NOMO-1 (cell line): ENCODE data around the gene PRPF31.

Source experiments
- DNase-seq, 2 experiments: peaks; one replicate each; lab custom pipeline; 2025; ENCODE audit not compliant: unreplicated experiment in 2 of 2; lab: John Stamatoyannopoulos, UW

Gene PRPF31

DNA sequence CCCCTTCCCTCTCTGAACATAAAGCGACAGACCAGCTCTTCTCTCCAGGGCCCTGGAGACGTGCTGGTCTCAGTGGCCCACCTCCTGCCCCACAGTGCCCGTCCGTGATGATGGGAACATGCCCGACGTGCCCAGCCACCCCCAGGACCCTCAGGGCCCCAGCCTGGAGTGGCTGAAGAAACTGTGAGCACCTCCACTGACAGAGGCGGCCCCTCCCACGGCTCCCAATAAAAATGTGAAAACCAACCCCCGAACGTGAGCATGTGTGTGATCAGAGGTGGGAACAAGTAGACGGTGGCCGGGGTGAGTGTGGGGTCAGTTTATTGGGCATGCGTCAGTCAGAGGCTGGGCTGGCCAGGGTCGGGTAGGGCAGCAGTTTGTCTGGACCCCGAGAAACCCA is 8.8 kb upstream of the PRPF31 start:
- DNase-seq: no peak

DNA sequence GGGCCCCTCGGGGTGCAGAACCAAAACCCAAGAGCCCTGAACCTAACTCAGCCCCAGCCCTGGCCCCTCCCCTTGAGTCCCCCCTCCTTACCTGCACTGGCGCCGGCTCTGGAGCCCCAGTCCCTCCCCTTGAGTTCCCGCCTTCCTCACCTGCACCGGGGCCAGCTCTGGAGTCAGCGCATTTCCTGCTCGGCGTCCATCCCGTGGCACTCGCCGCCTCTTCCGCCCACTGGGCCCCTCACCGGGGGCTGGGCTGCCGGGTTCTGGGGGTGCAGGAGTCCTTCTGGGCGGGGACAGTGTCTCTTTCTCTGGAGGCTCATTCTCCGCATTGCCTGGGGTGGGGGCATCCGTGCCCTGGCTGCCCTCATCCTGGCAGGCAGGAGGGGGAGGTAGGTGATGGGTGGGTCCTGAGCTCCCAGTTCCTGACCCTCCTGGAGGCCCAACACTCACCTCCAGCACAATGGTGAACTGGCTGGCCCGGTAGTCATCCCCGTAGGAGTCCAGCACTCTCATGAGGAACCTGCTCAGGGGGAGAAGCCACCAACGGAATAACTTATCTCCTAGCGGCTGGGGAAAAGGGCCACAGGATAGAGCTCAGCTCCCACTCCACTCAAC is 7.6 kb upstream of the PRPF31 start:
- DNase-seq: no peak

DNA sequence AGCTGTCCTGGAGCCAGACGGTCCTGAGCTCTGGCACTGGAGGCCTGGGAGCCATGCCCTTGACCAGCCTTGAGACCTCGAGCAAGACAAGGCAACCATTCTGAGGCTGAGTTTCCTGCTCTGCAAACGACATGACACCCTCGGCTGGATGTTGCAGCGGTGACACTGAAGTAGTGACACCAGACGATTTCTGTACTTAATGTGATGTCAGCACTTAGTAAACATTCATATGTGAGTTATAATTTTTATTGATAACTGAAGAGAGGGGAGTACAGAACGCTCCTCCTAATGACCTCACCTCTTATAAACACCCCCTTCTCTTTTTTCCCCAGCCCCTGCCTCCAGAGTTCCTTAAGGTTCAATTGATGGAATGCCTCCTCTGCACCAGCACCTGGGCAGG is 7.1 kb upstream of the PRPF31 start:
- DNase-seq: no peak

DNA sequence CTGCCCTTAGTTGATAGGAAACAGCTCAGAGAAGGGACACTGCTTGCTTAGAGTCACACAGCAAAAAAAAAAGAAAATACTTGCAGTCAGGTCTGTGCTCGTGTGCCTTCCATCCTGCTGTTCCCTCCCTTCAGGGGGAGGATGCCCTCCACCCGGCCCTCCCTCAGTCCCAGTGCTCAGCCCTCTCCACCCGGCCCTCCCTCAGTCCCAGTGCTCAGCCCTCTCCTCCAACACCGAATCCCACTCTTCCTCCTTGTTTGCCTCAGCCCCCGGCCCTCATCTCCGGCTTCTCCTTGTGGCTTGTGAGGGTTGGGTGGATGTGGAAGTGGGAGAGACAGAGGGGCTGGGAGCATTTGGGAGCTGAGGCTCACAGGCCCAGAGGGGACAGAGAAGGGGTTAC is 5.9 kb upstream of the PRPF31 start:
- DNase-seq: no peak

DNA sequence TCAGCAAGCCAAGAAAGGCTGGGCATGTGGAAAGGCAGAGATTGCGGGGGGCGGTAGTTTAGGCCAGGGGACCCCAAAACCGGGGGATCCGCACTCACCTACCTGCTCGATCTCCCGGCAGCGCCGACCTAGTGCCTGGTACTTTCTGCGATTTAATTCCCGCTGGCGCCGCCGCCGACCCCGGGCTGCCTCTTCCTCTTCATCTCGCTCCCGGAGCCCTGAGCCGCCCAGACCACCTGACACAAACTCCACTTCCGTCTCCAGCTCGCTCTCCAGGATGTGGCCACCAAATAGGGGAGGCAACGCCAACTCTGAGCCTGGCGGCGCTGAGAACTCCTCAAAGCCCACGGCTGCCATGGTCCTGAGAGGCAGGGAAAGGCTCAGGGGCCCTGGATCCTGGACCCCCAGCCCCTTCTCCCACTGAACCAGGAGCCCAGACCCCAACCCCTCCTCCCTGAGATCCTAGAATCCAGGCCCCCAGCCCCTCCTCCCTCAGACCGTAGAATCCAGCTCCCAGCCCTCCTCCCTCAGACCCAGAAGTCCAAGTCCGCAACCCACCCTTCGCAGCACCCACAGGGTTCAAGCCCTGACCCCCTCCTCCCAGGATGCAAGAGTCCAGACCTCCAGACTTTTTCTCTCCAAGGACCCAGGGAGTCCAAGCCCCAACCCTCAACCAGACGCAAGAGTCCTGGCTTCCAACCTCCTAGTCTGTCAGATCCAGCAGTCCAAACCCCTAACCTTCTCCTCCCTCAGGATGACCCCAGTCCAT is 1.0 kb upstream of the PRPF31 start:
- DNase-seq: peak; percentile 60 to 61

DNA sequence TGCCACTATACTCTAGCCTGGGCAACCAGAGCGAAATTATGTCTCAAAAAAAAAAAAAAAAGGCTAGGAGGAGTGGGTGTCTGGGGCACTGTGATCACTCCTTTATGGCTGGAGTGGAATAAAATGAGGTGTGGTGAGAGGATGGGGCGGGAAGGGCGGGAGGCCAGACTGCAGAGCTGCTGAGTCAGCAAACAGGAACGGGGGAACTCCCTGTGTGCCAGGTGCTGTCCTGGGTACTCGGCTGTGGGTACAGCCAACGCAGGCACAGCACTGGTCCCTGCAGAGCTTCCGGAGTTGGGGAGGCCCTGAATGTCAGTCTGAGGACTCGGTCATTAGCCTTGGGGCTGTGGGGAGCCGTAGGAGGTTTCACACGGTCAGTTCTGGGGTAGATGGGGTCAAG is 5.7 kb downstream of the PRPF31 start:
- DNase-seq: no peak

DNA sequence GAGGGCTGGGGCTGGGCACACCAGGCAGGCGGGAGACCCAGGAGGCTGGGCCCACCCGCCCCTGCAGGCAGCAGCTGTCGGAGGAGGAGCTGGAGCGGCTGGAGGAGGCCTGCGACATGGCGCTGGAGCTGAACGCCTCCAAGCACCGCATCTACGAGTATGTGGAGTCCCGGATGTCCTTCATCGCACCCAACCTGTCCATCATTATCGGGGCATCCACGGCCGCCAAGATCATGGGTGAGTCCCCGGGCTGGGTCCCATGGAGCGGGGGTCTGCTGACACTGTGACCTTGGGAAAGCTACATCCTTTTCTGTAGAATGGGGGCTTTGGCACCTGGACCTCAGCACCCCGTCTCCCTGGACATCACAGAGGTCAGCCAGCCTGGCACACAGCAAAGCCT is 8.1 kb downstream of the PRPF31 start:
- DNase-seq: no peak

DNA sequence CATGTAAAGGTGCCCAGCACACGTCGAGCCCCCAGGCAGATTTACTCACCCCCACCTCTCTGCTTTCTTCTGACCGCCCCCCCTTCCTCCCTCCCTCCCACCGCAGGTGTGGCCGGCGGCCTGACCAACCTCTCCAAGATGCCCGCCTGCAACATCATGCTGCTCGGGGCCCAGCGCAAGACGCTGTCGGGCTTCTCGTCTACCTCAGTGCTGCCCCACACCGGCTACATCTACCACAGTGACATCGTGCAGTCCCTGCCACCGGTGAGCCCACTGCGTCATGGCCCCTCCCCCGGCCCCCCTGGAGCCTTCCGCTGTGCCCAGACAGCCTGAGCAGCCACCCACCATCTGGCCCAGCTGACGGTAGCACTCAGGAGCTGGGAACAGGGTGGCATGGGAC is 8.8 kb downstream of the PRPF31 start:
- no peak for DNase-seq

DNA sequence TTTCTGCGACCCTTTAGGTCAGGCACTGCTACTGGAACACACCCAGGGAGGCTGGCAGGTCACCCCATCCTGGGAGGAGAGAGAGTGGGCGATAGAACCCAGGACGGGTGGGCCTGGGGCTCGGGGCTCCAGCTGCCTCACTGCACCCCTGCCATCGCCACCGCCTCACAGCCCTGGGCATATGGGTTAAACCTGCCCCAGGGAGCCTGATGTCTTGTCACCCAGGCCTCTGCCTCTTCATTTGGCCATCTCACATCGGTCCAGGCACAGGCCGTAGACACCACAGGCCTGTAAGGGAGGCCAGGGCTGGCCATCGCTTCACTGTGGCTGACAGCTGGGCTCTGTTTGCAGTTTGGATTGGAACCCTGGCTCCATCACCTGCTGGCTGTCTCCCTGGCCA is 10.2 kb downstream of the PRPF31 start:
- DNase-seq: no peak

DNA sequence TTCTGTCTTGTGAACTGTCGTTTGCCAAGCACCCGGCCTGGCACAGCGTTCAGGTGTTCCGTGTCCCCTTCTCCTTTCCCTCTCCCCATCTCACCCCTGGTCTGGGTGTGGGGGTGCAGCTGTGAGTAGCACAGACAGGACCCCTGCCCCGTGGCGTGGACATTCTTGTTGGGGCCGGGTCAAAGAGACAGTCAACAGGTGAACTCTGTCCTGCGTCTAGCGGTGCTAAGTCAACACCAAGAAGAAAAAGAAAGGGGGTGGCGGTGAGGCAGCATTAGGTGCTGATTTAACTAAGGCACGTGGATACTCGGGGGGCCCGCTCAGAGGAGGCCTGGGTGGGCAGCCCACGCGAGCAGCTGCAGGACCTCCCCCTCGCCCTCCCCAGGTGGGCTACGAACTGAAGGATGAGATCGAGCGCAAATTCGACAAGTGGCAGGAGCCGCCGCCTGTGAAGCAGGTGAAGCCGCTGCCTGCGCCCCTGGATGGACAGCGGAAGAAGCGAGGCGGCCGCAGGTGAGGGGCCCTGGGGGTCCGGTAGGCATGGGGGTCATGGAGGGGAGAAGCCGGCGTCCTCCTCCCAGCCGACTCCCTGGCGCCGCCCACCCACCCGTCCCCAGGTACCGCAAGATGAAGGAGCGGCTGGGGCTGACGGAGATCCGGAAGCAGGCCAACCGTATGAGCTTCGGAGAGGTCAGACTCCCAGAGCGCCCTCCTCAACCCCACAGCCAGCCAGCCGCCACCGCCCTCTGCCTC is 12.3 kb downstream of the PRPF31 start:
- no peak for DNase-seq

DNA sequence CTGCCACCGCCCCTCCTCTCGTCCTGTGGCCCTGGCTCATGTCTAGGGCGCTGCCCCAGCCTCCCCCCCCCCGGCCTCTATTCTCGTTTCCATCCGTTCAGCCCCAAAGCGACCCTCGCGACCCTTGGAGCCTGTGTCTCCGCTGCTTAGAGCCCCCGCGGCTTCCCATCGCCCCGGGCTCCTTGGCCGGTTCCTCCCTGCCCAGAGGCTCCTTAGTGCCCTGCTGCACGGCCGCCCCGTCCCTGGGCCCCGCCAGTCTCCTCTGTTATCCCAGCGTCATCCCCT is 12.8 kb downstream of the PRPF31 start:
- DNase-seq: no peak

DNA sequence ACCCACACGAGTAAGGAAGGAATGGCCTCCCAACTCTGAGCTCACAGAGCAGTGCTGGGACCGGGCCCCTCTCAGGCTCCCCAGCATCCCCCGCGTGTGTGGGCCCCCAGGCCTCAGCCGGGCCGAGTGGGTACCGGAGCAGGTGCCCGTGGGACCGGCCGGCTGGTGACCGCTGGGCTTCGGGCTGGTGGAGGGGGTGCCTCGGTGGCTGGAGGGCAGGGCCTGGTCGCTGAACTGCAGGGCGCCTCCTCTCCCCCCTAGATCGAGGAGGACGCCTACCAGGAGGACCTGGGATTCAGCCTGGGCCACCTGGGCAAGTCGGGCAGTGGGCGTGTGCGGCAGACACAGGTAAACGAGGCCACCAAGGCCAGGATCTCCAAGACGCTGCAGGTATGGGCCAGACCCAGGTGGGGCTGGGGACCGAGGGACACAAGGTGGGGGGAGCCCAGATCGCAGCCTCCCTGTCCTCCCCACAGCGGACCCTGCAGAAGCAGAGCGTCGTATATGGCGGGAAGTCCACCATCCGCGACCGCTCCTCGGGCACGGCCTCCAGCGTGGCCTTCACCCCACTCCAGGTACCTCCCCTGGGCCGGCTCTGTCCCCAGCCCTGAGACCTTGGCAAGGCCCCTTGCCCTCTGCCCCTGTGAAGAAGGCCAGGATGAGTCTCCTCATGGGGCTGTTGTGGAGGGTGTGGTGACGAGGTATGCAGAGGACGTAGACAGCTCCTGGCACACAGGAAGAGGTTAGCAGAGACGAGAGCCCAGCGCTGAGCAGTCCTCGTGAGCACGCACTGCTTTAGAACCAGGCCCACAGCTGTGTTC is 13.5 kb downstream of the PRPF31 start:
- DNase-seq: no peak

DNA sequence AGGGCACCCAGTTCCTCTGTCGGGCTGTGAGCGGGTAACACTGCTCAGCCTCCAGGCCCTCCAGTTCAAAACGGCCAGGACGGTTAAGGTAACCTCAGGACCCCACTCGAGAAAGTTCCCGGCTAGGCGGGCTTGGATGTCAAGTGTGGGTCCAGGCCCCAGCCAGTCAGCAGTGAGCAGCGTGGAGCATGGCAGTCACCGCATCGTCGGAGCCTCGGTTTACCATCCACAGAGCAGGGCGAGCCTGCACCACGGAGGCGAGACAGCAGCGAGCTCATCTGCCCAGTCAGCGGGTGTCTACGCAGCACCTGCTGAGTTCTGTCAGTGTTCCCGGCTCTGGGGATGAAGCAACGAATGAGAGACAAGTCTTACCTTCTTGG is 14.1 kb downstream of the PRPF31 start:
- DNase-seq: no peak

DNA sequence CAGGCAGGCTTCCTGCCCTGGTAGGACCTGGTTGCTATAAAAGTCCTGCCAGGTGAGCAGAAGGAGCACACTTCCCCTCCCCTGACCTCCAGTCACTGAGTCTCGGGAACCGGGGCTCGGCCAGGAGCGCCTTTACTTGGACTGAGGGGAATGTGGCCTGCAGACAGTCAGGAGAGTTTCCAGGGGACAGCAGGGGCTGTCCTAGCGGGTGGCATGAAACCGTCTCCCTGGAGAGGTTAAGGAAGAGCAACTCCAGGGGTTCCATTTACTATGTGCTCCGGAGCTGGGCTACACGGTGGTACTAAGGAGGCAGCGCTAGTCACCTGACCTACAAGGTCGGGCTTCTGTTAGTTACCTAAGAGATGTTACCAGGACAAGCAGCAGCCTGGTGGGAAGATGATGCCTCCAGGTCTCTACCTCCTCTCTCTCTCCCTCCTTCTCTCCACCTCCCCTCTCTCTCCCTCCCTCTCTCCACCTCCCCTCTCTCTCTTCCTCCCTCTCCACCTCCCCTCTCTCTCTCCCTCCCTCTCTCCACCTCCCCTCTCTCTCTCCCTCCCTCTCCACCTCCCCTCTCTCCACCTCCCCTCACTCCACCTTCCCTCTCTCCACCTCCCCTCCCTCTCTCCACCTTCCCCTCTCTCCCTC is 17.9 kb downstream of the PRPF31 start:
- peak in 1 of 2 experiments; percentile 53 for DNase-seq

DNA sequence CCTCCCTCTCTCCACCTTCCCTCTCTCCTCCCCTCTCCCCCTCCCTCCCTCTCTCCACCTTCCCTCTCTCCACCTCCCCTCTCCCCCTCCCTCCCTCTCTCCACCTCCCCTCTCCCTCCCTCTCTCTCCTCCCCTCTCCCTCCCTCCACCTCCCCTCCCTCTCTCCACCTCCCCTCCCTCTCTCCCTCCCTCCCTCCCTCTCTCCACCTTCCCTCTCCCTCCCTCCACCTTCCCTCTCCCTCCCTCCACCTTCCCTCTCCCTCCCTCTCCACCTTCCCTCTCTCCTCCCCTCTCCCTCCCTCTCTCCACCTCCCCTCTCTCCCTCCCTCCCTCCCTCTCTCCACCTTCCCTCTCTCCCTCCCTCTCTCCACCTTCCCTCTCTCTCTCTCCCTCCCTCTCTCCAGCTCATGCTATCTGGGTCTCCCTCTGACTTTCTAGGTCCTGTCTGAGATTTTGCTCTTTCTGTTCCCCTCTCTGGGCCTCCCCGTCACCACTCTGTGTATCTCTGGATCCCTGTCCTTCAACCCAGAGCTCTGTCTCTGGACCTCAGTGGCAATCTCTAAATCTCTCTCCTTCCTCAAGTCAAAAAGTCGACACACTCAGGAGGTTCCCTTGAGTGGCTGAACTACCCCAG is 18.5 kb downstream of the PRPF31 start:
- DNase-seq: no peak

DNA sequence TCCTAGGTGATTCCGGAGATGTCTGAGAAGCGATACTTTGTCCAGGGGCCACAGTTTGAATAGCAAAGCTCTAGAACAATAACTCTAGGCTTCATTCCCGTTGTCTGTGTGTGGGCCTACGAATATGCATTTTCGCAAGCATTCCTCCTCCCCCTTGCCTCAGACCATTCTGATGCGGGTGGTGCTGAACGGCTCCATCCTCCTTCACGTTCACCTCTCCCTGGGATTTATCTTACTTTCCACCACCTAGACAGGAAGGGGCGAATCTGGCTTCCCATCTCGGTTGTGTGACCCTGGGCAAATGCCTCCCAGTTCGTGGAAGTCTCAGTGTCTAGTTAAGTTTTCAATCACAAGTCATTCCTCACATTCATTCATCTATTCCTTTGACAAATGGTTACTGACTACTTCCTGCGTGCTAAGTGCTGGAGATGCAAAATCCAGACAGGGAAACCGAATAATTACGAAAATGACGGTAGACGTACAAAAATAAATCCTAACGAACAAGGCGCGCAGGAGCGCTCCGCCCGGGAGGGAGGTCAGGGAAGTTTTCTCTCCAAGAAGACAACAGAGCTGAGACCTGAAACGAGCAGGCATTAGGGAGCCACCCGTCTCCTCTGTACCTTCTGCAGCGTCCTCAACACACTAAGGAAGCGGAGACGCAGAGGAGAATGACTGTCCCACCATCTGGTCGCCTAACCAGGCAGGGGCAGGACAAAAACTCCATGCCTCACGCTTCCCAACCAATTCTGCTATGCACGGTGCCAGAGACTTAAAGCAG is 20.7 kb downstream of the PRPF31 start:
- DNase-seq: no peak

DNA sequence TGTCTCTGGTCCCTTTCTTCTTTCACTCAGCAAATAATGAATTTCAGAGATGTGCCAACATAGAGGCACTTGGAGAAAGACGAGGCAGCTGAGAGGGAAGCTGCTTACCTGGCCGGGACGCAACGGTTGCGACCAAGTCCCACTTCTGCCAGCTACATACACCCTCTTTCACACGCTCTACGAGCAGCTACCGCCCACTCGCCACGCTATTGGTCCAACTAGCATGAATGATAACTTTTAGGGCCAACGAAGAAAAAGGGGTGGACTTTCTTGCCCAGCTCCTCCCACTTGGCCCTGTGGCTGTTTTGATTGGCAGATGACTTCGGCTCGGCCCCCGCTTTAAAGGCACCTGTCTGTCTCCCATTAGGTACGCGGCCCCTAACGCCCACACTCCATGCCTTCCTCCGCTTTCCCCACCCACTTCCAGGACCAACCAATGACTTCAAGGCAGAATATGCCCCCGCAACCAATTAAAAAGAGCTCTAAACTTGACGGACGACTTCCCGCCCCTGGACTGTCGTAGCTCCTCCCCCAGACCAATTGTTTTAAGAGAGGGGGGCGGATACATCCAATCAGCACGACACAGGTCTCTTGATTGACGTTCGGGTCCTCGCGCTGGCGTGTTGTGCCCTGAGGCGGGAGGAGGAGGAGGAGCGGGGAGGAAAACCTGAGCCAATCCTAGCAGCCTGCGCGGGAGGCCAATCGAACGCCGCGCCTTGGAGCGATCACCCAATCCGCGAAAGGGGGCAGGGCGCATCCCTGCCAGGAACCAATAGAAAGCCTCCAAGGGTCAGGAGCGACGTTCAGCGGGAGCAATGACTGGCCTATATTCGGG is 21.5 kb downstream of the PRPF31 start:
- peak; percentile 100 for DNase-seq

DNA sequence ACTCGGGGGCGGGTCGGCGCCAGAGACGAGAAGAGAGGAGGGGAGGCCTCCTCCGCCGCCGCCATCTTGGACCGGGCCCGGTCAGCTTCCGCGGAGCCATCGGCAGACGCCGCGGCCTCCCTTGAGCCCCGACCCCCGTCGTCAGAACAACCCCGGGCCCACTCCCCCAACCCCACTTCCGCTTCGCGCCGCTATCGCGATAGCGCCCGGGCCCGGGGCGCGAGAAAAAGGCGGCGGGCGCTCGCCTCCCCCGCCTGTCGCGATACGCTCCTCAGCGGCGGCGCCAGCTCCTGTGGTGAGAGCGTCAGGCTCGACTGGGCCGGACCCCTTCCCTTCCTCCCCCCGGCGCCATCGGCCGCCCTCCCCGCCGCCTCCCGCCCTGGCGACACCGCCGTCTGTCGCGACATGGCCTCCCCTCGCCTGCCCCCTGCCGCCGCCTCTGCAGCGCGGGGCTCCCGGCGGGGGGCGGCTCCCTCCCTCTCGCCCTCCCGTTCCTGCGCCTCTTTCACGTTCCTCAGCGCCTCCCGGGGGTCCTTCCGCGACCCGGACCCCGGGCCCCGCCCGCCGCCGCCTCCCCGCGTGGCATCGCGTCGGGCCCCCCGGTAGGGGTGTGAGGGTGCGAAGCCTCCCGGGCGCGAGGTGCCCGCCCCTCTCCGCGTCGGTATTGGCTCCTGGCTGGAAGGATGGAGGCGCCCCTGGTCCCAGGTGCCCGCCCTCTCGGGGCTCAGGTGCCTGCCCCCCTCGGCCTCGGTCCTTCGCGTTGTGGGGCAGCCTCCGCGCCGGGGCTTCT is 22.3 kb downstream of the PRPF31 start, which contains the start of gene CNOT3:
Gene CNOT3 (plus strand): TSS at position 64 of the 790 bp plus-strand sequence. CDS start 5,217 bp downstream, outside the sequence.
- DNase-seq: no peak
